ENCODE measurements around the gene CATSPER3.

CATSPER3 gene

GRCh38 chr5:135053989-135054388 is 86.3 kb downstream of the CATSPER3 start:
- H4K20me1 ChIP-seq (ENCODE audit: insufficient read depth, low read length): no peaks in the 10 kb centered on the region
- no peaks in the 10 kb centered on the region for H3K79me2 ChIP-seq (ENCODE audit: low read length)
- no peaks in the 10 kb centered on the region for H3K9me2 ChIP-seq (replicated peaks; ENCODE audit: insufficient read depth, low read length)
- H3K9ac ChIP-seq (ENCODE audit: low read length): peak overlapping the region; percentile 42; the same call in 1 of the 2 replicates
- peak overlapping the region; percentile 71 for H2AFZ ChIP-seq (ENCODE audit: low read length)
- peak overlapping the region; percentile 32; the same call in 1 of the 2 replicates for H3K4me3 ChIP-seq (ENCODE audit: low read length)
- H3K27me3 ChIP-seq (replicated peaks; ENCODE audit: insufficient read depth, low read length): no peaks in the 10 kb centered on the region
- H3K4me1 ChIP-seq (ENCODE audit: low read length): peaks cover 25% of the 10 kb centered on the region
- no peaks in the 10 kb centered on the region for H3K36me3 ChIP-seq (replicated peaks; ENCODE audit: insufficient read depth, low read length)
- H3K9me3 ChIP-seq (replicated peaks; ENCODE audit: insufficient read depth, low read length): no peaks in the 10 kb centered on the region
- H3K27ac ChIP-seq (ENCODE audit: low read length): peak overlapping the region; percentile 75
- DNase-seq: no peak
- TF ChIP-seq EZH2 (optimal IDR thresholded peaks at IDR 0.05; ENCODE audit: low read depth, low read length) (no peak), EZH2phosphoT487 (IDR thresholded peaks at IDR 0.05; ENCODE audit: low read length) (no peak), CTCF (IDR thresholded peaks at IDR 0.05; ENCODE audit: low read length) (no peak)
- H3F3A ChIP-seq (ENCODE audit: insufficient read depth, low read length): peaks cover 4% of the 10 kb centered on the region; the same call in 1 of the 2 replicates
- H3K4me2 ChIP-seq (ENCODE audit: low read depth, low read length): peak overlapping the region; percentile 77

- TF ChIP-seq CTCF (IDR thresholded peaks at IDR 0.05; ENCODE audit: low read length): no peak
- TF ChIP-seq EZH2phosphoT487 (IDR thresholded peaks at IDR 0.05; ENCODE audit: low read length): no peak
- TF ChIP-seq EZH2 (optimal IDR thresholded peaks at IDR 0.05; ENCODE audit: low read depth, low read length): no peak
- Histone ChIP-seq H3K79me2 (ENCODE audit: low read length) (no peaks in the 10 kb centered on the region), H2AFZ (ENCODE audit: low read length) (no peak overlapping the region), H3K9me2 (replicated peaks; ENCODE audit: insufficient read depth, low read length) (no peaks in the 10 kb centered on the region), H3F3A (ENCODE audit: insufficient read depth, low read length) (peaks cover 4% of the 10 kb centered on the region; the same call in 1 of the 2 replicates), H3K4me3 (ENCODE audit: low read length) (no peak overlapping the region), H3K4me2 (ENCODE audit: low read depth, low read length) (no peak overlapping the region), H3K9ac (ENCODE audit: low read length) (no peak overlapping the region), H3K27me3 (replicated peaks; ENCODE audit: insufficient read depth, low read length) (no peaks in the 10 kb centered on the region), H3K4me1 (ENCODE audit: low read length) (peaks cover 25% of the 10 kb centered on the region), H4K20me1 (ENCODE audit: insufficient read depth, low read length) (no peaks in the 10 kb centered on the region), H3K36me3 (replicated peaks; ENCODE audit: insufficient read depth, low read length) (no peaks in the 10 kb centered on the region), H3K9me3 (replicated peaks; ENCODE audit: insufficient read depth, low read length) (no peaks in the 10 kb centered on the region), H3K27ac (ENCODE audit: low read length) (no peak overlapping the region)
- DNase-seq: no peak
Measured at GRCh38 chr5:135054546-135054945, 86.8 kb downstream of the CATSPER3 start.

- H3K9ac ChIP-seq (ENCODE audit: low read length): no peak overlapping the region
- H3K4me1 ChIP-seq (ENCODE audit: low read length): peaks cover 25% of the 10 kb centered on the region
- no peak for DNase-seq
- H3K4me3 ChIP-seq (ENCODE audit: low read length): no peak overlapping the region
- H3K9me2 ChIP-seq (replicated peaks; ENCODE audit: insufficient read depth, low read length): no peaks in the 10 kb centered on the region
- H3K9me3 ChIP-seq (replicated peaks; ENCODE audit: insufficient read depth, low read length): no peaks in the 10 kb centered on the region
- H3K27ac ChIP-seq (ENCODE audit: low read length): no peak overlapping the region
- H4K20me1 ChIP-seq (ENCODE audit: insufficient read depth, low read length): no peaks in the 10 kb centered on the region
- no peak overlapping the region for H3K4me2 ChIP-seq (ENCODE audit: low read depth, low read length)
- no peaks in the 10 kb centered on the region for H3K27me3 ChIP-seq (replicated peaks; ENCODE audit: insufficient read depth, low read length)
- TF ChIP-seq EZH2phosphoT487 (IDR thresholded peaks at IDR 0.05; ENCODE audit: low read length): no peak
- TF ChIP-seq EZH2 (optimal IDR thresholded peaks at IDR 0.05; ENCODE audit: low read depth, low read length): no peak
- no peak for TF ChIP-seq CTCF (IDR thresholded peaks at IDR 0.05; ENCODE audit: low read length)
- peaks cover 4% of the 10 kb centered on the region; the same call in 1 of the 2 replicates for H3F3A ChIP-seq (ENCODE audit: insufficient read depth, low read length)
- no peak overlapping the region for H2AFZ ChIP-seq (ENCODE audit: low read length)
- no peaks in the 10 kb centered on the region for H3K79me2 ChIP-seq (ENCODE audit: low read length)
- H3K36me3 ChIP-seq (replicated peaks; ENCODE audit: insufficient read depth, low read length): no peaks in the 10 kb centered on the region
Measured at GRCh38 chr5:135055396-135055795, 87.7 kb downstream of the CATSPER3 start.

All from MM.1S (cell line).